ENCODE results near the gene DISC1.

GRCh38 chr1:232066521-232066920 is 439.9 kb downstream of the DISC1 start:
- TF ChIP-seq CTCF (IDR thresholded peaks at IDR 0.05) (no peak), POLR2A (IDR thresholded peaks at IDR 0.05) (no peak)

Measured in uterus (tissue), 2 donors.